GM21786 (cell line): ENCODE results near the gene LRMDA.
"Not testable (repeated sequence)": the region's sequence is repeated elsewhere in the genome, so short reads cannot be mapped to it uniquely, and the experiment has no call there.

Experiments
- ATAC-seq: cut with Tn5 transposase; IDR thresholded peaks from one replicate; pipeline ENCODE4 v1.9.1; 2021; ENCODE audit not compliant: unreplicated experiment

The LRMDA gene

DNA sequence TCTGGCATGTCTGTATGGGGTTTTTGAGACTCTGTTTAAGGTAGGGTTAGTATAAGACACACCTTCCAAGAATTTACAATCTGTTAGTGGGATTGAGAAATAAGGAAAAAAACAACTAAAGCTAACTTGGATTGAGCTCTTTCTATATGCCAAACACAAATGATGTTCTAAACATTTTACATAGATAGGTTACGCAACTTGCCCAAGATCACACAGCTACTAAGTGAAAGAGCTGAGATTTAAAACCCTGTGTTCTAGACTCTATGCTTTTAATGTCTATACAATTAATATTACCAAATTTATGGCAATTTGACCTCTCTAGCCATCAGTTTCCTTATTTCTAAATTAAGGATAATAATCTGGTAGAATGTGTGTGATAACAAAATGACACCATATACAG is 1056.2 kb downstream of the LRMDA start:
- ATAC-seq = no peak

DNA sequence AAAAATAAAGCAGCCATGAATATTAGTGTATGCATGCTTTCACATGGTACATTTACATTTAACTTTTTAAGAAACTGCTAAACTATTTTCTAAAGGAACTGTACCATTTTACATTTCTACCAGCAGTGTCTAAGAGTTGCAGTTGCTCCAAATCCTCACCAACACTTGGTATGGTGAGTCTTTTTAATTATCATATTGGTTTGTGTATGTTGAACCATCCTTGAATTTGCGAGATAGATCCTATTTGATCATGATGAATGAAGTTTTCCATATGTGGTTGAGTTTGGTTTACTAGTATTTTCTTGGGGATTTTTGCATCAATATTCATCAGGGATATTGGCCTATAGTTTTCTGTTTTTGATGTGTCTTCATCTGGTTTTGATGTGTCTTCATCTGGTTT is 1057.2 kb downstream of the LRMDA start:
- no peak for ATAC-seq

- no peak for ATAC-seq
Measured at GRCh38 chr10:76491216-76491615, 1059.8 kb downstream of the LRMDA start.

GRCh38 chr10:76492026-76492425 is 1060.6 kb downstream of the LRMDA start:
- no peak for ATAC-seq

- ATAC-seq = no peak
Measured at GRCh38 chr10:76492678-76493472, 1061.5 kb downstream of the LRMDA start.

DNA sequence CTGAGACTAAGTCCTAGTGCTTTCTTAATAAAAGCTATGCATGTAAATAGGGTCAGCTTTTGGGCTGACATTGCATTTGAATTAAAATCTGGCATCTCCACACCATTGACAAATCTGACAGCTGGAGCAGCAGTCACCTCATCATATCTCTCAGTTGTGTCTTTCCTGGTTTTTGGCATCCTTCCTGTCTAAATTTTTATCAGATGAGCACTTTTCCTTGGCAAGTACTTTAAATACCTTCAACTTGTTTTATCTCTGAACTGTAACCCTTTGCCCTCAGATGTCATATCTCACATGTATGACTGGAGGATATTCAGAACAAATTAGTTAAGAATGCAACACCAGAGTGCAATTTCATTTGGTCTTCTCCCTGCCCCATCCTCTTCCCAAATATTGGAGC is 1066.2 kb downstream of the LRMDA start:
- no peak for ATAC-seq

DNA sequence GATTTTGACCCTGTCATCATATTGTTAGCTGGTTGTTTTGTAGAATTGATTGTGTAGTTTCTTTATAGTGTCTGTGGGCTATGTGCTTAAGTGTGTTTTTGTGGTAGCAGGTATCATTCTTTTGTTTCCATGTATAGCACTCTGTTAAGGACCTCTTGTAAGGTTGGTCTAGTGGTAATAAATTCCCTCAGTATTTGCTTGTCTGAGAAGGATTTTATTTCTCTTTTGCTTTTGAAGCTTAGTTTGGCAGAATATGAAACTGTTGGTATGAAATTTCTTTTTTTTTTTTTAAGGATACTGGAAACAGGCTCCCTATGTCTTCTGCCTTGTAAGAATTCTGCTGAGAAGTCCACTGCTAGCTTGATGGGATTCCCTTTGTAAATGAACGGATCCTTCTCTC is 1073.4 kb downstream of the LRMDA start:
- no peak for ATAC-seq

GRCh38 chr10:76509446-76509845 is 1078.0 kb downstream of the LRMDA start:
- ATAC-seq = no peak

- ATAC-seq = no peak
Measured at GRCh38 chr10:76514321-76514720, 1082.9 kb downstream of the LRMDA start.

GRCh38 chr10:76514869-76515268 is 1083.4 kb downstream of the LRMDA start:
- ATAC-seq = no peak

GRCh38 chr10:76522547-76522946 is 1091.1 kb downstream of the LRMDA start:
- no peak for ATAC-seq

DNA sequence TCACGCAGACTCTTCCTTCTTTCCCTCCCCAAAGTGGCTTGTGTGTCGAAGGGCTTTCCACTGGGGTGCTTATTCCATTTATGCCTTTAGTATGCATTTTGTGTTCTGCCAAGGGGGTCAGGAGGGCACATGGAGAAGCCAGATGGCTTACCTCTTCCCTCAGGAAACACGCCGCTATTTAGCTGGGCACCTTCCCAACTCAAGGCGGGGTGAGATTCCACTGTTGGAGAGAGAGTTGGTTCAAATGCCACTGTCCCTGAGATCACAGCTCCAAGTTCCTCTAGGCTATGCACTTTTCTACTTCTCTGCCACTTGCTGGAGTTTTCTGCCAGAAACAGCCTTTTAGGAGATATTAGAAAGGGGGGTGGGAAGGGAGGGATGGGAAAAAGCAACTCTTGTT is 1091.8 kb downstream of the LRMDA start:
- no peak for ATAC-seq

- ATAC-seq = no peak
Measured at GRCh38 chr10:76523791-76524351, 1092.4 kb downstream of the LRMDA start.

- ATAC-seq = not testable (repeated sequence)
Measured at GRCh38 chr10:76526833-76527232, 1095.4 kb downstream of the LRMDA start.

DNA sequence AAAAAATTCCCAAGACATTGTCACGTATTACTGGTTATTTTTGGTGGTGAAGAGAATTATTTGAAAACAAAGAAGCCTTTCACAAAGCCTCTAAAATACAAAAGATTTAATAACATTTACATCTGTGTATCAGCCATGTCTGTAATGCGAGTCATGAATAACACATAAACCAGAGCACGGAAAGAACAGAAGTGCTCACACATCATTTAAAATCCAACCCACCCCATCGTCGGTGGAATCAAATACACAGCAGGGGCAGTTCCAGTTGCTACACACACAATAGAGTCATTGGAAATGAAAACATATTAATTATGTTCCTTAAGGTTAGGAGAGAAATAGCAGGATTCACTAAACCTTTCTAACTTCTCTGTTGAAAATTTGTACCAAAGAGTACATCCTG is 1108.9 kb downstream of the LRMDA start:
- ATAC-seq = no peak

GRCh38 chr10:76540786-76541185 is 1109.4 kb downstream of the LRMDA start:
- ATAC-seq = no peak

- no peak for ATAC-seq
Measured at GRCh38 chr10:76541852-76542251, 1110.4 kb downstream of the LRMDA start.

- ATAC-seq = no peak
Measured at GRCh38 chr10:76542307-76542930, 1111.0 kb downstream of the LRMDA start.

- no peak for ATAC-seq
Measured at GRCh38 chr10:76543655-76544054, 1112.2 kb downstream of the LRMDA start.

DNA sequence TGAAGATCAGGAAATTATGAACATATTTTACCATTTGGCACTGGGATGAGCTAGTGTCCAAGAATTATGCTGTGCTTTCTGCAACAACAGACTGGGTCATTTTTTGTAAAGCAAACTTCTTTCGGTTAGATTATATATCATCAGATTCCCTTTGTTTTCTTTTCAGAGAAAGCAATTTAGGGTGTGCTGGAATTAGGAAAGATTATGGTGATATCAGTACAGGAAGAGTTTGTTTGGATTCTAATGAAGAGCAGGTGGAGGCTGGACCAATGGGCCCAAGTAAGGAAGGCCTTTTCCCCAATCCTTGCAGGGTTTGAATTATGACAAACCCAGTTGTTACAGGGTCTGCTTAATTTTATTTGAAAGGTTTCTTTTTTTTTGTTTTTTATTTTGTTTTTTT is 1113.4 kb downstream of the LRMDA start:
- no peak for ATAC-seq

DNA sequence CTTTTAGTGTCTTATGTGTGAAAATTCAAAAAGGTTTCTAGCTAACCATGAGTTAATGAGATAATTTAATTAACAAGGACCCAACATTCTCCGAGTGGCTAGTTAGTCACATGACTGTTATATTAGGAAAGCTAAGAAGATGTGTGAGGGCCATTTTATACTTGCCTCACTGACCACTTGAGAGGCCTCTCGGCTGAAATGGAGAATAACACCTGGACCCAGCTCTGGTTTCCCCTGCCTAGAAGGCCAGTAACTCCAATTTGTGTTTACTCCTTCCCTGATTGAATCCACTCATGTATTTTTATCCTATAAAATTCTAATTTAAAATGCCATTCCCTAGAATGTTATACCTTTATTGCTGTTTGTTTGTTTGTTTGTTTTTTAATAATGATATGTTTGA is 1115.0 kb downstream of the LRMDA start:
- ATAC-seq = no peak

DNA sequence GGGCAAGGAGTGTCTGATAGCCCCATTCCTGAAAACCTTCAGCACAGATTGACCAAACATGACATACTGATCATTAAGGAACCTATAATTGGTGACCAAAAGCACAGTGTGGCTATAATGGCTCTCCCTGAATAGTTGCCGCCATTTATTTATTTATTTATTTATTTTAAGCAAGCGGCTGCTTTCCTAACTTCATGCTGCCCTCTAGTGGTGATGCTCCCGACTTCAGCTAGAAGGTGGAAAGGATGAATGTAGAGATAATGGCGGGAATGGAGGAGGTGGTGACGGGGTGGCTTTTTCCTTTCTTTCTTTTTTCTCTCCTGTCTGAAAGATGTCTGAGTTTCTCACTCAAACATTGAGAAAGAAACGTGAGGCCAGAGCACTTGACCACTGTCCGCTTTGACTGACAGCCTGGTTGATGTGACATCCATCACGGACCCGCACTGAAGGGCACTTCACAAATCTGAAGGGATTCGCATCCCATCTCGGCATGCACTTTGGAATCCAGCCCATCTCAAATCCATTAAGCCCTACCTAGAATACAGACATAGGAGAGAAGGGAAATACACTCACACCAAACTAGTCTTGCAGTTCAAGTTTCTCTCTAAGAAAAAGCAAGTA is 1116.0 kb downstream of the LRMDA start:
- ATAC-seq = peak; percentile 50
